ENCODE results near the gene DCAF5. TPM values are rescaled to one million over a fixed set of nuclear protein-coding genes. Genes with fewer than 3 reads are reported as not detected.

The DCAF5 gene
- total and polyA plus RNA-seq, 2 of the 13 experiments (the other 11 are each of a cell fraction or from before 2014, with no cell fraction given) = 13.4 to 31.6 TPM

DNA sequence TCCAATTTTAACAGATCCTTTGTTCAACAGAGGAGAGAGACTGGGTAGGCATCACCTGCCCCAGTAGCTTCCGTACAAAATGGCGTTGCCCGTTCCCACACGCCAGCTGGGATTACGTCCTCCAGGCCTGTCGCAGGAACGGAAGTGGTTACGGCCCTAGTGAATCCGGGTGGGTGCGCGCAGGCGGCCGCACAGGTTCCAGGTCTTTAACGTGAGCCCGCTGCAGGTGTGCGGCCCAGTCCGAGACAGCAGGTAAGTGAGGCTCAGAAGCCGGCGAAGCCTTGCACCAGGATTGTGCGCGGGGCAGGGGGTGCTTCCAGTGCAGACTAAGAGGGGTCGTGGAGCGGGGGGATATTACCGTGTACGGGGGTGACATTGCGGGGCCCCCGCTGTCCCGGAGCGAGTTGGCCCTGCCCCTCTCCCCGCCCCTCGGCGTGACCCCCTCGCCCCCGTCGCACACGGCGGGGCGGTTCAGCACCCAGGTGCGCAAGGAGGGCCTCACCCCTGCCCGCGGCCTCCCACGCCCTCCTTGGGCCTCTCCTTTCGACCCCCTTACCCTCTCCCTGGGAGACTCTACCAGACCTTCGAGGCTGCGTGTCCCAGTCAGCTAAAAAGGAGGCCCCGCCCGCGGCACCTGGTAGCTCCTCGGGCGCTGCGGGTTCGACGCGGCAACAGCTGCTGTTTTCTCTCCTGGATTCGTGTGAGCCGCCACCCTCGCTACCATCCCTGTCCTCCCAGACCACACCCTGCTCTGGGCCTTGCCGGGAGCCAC is 38.6 kb upstream of the DCAF5 start, which contains the start of gene EXD2 (continued):
- TF ChIP-seq RBM39 (IDR thresholded peaks at IDR 0.05; ENCODE audit: low read depth, low read length, poor library complexity, severe bottlenecking) (peak; percentile 64), ELF3 (CRISPR knock-in tag; IDR thresholded peaks at IDR 0.05) (peak; percentile 62), MEF2D (CRISPR knock-in tag; IDR thresholded peaks at IDR 0.05) (no peak), ZNF777 (CRISPR knock-in tag; IDR thresholded peaks at IDR 0.05) (peak; percentile 69), MAFG (CRISPR knock-in tag; IDR thresholded peaks at IDR 0.05) (no peak), ZFP36 (IDR thresholded peaks at IDR 0.05; ENCODE audit: borderline replicate concordance, low read depth, low read length, partially characterized antibody) (no peak), SRSF1 (optimal IDR thresholded peaks at IDR 0.05; ENCODE audit: low read depth, low read length) (peak; percentile 68), TCF7L2 (IDR thresholded peaks at IDR 0.05; ENCODE audit: low read depth, low read length) (no peak), ISX (CRISPR knock-in tag; conservative IDR thresholded peaks at IDR 0.05) (no peak; the same call in 1 of the 2 replicates), ZNF644 (CRISPR knock-in tag; IDR thresholded peaks at IDR 0.05; ENCODE audit: low read depth) (no peak), MAFK (conservative IDR thresholded peaks at IDR 0.05 in 1 of 2, IDR thresholded peaks at IDR 0.05 in 1 of 2; ENCODE audit: low read length in 2 of 2) (no peak), ZNF530 (CRISPR knock-in tag; IDR thresholded peaks at IDR 0.05; ENCODE audit: low read depth) (no peak), RBAK (CRISPR knock-in tag; IDR thresholded peaks at IDR 0.05) (0 out of 2 replicates have a peak, but pooled peaks have one; percentile 20), SCMH1 (CRISPR knock-in tag; IDR thresholded peaks at IDR 0.05; ENCODE audit: borderline replicate concordance) (no peak), ESRRA (CRISPR knock-in tag; IDR thresholded peaks at IDR 0.05; ENCODE audit: low read depth) (peak; percentile 89), YY1 (IDR thresholded peaks at IDR 0.05; ENCODE audit: insufficient read depth, insufficient replicate concordance, low read depth, low read length) (peak; percentile 99)
- TF ChIP-seq, protein P1, sequence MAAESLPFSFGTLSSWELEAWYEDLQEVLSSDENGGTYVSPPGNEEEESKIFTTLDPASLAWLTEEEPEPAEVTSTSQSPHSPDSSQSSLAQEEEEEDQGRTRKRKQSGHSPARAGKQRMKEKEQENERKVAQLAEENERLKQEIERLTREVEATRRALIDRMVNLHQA (CRISPR knock-in tag; IDR thresholded peaks at IDR 0.05) = no peak
- TF ChIP-seq, protein P2, sequence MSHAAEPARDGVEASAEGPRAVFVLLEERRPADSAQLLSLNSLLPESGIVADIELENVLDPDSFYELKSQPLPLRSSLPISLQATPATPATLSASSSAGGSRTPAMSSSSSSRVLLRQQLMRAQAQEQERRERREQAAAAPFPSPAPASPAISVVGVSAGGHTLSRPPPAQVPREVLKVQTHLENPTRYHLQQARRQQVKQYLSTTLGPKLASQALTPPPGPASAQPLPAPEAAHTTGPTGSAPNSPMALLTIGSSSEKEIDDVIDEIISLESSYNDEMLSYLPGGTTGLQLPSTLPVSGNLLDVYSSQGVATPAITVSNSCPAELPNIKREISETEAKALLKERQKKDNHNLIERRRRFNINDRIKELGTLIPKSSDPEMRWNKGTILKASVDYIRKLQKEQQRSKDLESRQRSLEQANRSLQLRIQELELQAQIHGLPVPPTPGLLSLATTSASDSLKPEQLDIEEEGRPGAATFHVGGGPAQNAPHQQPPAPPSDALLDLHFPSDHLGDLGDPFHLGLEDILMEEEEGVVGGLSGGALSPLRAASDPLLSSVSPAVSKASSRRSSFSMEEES (CRISPR knock-in tag; IDR thresholded peaks at IDR 0.05) = no peak
- TF ChIP-seq, protein P3, sequence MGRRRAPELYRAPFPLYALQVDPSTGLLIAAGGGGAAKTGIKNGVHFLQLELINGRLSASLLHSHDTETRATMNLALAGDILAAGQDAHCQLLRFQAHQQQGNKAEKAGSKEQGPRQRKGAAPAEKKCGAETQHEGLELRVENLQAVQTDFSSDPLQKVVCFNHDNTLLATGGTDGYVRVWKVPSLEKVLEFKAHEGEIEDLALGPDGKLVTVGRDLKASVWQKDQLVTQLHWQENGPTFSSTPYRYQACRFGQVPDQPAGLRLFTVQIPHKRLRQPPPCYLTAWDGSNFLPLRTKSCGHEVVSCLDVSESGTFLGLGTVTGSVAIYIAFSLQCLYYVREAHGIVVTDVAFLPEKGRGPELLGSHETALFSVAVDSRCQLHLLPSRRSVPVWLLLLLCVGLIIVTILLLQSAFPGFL (CRISPR knock-in tag; IDR thresholded peaks at IDR 0.05) = no peak
- TF ChIP-seq, protein P4, sequence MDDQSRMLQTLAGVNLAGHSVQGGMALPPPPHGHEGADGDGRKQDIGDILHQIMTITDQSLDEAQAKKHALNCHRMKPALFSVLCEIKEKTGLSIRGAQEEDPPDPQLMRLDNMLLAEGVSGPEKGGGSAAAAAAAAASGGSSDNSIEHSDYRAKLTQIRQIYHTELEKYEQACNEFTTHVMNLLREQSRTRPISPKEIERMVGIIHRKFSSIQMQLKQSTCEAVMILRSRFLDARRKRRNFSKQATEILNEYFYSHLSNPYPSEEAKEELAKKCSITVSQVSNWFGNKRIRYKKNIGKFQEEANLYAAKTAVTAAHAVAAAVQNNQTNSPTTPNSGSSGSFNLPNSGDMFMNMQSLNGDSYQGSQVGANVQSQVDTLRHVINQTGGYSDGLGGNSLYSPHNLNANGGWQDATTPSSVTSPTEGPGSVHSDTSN (CRISPR knock-in tag; IDR thresholded peaks at IDR 0.05; ENCODE audit: borderline replicate concordance) = no peak
- TF ChIP-seq, protein P5, sequence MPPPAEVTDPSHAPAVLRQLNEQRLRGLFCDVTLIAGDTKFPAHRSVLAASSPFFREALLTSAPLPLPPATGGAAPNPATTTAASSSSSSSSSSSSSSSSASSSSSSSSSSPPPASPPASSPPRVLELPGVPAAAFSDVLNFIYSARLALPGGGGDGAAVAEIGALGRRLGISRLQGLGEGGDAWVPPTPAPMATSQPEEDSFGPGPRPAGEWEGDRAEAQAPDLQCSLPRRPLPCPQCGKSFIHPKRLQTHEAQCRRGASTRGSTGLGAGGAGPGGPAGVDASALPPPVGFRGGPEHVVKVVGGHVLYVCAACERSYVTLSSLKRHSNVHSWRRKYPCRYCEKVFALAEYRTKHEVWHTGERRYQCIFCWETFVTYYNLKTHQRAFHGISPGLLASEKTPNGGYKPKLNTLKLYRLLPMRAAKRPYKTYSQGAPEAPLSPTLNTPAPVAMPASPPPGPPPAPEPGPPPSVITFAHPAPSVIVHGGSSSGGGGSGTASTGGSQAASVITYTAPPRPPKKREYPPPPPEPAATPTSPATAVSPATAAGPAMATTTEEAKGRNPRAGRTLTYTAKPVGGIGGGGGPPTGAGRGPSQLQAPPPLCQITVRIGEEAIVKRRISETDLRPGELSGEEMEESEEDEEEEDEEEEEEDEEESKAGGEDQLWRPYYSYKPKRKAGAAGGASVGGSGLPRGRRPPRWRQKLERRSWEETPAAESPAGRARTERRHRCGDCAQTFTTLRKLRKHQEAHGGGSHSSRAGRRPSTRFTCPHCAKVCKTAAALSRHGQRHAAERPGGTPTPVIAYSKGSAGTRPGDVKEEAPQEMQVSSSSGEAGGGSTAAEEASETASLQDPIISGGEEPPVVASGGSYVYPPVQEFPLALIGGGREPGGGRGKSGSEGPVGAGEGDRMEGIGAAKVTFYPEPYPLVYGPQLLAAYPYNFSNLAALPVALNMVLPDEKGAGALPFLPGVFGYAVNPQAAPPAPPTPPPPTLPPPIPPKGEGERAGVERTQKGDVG (CRISPR knock-in tag; IDR thresholded peaks at IDR 0.05; ENCODE audit: borderline replicate concordance) = peak; percentile 68; the same call in 1 of the 2 replicates

Measured in HepG2 (cell line).